ENCODE measurements around the gene HNRNPH2.

DNA sequence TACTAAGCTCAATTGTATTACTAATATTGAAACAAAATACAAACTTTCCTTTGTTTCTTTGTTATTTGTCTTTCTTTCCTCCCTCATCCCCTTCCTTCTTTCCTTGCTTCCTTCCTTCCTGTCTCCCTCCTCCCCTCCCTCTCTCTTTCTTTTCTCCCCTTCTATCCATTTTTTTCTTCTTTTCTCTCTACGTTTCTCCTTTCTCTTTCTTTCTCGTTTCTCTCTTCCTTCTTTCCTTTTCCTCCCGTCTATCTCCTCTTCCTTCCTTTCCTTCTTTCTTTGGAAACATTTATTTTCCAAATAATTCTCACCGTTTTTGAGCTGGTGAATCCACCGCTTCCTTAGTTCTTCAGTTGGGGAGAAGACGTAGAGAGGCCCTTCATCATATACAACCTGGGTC is 38.3 kb upstream of the HNRNPH2 start:
- TF ChIP-seq, protein P1, sequence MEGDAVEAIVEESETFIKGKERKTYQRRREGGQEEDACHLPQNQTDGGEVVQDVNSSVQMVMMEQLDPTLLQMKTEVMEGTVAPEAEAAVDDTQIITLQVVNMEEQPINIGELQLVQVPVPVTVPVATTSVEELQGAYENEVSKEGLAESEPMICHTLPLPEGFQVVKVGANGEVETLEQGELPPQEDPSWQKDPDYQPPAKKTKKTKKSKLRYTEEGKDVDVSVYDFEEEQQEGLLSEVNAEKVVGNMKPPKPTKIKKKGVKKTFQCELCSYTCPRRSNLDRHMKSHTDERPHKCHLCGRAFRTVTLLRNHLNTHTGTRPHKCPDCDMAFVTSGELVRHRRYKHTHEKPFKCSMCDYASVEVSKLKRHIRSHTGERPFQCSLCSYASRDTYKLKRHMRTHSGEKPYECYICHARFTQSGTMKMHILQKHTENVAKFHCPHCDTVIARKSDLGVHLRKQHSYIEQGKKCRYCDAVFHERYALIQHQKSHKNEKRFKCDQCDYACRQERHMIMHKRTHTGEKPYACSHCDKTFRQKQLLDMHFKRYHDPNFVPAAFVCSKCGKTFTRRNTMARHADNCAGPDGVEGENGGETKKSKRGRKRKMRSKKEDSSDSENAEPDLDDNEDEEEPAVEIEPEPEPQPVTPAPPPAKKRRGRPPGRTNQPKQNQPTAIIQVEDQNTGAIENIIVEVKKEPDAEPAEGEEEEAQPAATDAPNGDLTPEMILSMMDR (conservative IDR thresholded peaks at IDR 0.05; ENCODE audit: low read depth, low read length), result no peak
- TF ChIP-seq EZH2 (IDR thresholded peaks at IDR 0.05; ENCODE audit: borderline replicate concordance, low read depth, low read length, poor library complexity, severe bottlenecking), result no peak

Data from A673 (cell line).